Left ventricle myocardium inferior (tissue), 1 donor: Measurements from ENCODE around the gene DDX1. TPM values are rescaled to one million over a fixed set of nuclear protein-coding genes. Genes with fewer than 3 reads are reported as not detected.

Experiments used
- DNase-seq: peaks from one replicate; pipeline ENCODE4 v3.0.0-alpha.2; 2020
- H3K27ac ChIP-seq: fragments of 200-600 bp; replicated peaks from 2 replicates; pipeline ENCODE4 v1.8.0; 2021
- H3K27me3 ChIP-seq: fragments of 200-600 bp; 2 replicates; pipeline ENCODE4 v1.8.0; 2021; ENCODE audit warnings: low read depth
- H3K36me3 ChIP-seq: fragments of 200-600 bp; 2 replicates; pipeline ENCODE4 v1.8.0; 2021
- H3K4me1 ChIP-seq: fragments of 200-600 bp; 2 replicates; pipeline ENCODE4 v1.8.0; 2021
- H3K4me3 ChIP-seq: fragments of 200-600 bp; 2 replicates; pipeline ENCODE4 v1.8.0; 2021; ENCODE audit warnings: mild to moderate bottlenecking, moderate library complexity
- H3K9me3 ChIP-seq: fragments of 200-600 bp; replicated peaks from 2 replicates; pipeline ENCODE4 v1.8.0; 2021
- intact Hi-C: fragments of 100-400 bp; cut with micrococcal nuclease; formaldehyde crosslinking; loops from one replicate; pipeline ENCODE4 v1.11.0; 2022
- total RNA-seq: library from RNA; stranded (reverse); fragmentation: NEBNext Ultra II Directional; extraction: Animal tissue kit (Norgen Biotek cat#: 25700); gene quantifications from one replicate; pipeline ENCODE4 v1.2.1, GENCODE V29; 2021
- TF ChIP-seq, protein P1 (sequence below): fragments of 200-600 bp; IDR thresholded peaks from 2 replicates; pipeline ENCODE4 v1.8.0; 2021; ENCODE audit warnings: antibody characterized with exemption, mild to moderate bottlenecking, borderline replicate concordance
- donor health status: DM: no; HTN: yes; CAD: no; lungs with severe emphysema.

Gene DDX1
- total RNA-seq, 1 donor from 2014 or later, result 156 TPM

DNA sequence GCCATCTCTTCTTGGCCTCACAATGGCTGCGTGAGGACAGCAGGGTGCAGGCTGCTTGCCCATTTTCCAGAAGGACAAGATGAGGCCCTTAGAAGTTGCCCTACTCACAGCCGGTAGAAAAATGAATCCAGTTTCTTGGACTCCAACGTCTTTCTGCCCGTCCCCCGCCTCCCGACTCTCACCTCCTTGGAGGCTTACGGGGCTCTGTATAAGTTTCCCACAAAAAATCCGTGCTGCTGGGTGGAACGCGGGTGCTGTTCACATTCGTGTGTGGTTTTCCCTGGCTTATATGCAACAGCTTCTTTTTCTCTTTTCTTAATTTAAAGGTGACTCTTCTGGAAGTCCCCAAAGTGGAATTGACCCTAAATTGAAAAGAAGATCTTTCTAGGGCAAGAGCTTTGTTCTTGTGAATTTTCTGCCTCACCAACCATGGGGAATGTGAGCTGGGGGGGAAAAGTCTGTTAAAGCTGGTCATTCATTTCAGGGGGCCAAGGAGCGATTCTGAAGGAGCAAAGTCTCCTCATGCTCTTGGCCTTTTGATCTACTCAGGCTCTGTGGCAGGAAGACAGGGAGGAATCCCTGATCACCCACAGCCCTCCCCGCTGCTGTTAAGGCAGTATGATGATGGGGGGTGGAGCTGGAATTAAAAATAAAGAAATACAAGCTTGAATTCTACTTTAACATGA lies 51.3 kb downstream of the DDX1 start:
- DNase-seq, result no peak
- no peak overlapping the region for H3K27ac ChIP-seq
- intact Hi-C loops, result no loop called here
- H3K4me1 ChIP-seq, result peaks cover 31% of the 10 kb centered on the region
- H3K9me3 ChIP-seq, result peaks cover 9% of the 10 kb centered on the region
- TF ChIP-seq, protein P1, sequence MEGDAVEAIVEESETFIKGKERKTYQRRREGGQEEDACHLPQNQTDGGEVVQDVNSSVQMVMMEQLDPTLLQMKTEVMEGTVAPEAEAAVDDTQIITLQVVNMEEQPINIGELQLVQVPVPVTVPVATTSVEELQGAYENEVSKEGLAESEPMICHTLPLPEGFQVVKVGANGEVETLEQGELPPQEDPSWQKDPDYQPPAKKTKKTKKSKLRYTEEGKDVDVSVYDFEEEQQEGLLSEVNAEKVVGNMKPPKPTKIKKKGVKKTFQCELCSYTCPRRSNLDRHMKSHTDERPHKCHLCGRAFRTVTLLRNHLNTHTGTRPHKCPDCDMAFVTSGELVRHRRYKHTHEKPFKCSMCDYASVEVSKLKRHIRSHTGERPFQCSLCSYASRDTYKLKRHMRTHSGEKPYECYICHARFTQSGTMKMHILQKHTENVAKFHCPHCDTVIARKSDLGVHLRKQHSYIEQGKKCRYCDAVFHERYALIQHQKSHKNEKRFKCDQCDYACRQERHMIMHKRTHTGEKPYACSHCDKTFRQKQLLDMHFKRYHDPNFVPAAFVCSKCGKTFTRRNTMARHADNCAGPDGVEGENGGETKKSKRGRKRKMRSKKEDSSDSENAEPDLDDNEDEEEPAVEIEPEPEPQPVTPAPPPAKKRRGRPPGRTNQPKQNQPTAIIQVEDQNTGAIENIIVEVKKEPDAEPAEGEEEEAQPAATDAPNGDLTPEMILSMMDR, result no peak
- no peaks in the 10 kb centered on the region for H3K27me3 ChIP-seq
- peaks cover 10% of the 10 kb centered on the region for H3K36me3 ChIP-seq
- no peak overlapping the region for H3K4me3 ChIP-seq

DNA sequence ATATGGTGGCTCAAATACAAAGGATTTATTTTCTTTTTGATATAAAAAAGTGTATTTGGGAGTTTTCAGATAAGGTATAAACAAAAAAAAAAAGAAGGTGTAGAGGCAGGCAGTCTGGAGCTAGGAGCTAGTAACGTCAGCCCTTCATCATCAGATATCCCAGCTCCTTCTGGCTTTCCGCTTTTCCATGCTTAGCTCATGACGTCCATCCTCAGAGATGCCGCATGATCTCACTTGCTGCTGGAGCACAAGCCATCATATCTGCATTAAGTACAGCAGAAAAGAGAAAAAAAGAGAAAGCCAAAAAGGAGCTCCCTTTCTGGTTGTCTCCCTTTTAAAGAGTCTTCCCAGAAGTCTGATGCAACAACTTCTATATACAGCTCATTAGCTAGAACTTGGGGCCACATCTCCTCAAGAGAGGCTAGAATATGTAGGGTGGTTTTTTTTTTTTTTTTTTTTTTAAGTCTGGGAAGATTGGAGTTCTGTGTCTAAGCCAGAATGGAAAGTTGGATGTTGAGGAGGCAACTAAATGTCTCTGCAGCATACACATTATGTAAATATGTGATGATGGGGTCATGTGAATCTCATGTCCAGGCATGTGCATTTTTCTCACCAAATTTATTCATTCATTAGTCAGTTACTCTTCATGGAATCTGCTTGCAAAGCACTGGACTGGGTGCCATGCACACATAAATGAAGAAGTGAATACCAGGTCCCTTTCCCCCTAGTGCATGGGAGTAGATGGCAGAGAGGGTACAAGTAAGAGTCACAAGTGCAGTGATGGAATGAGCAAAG lies 52.3 kb downstream of the DDX1 start:
- Histone ChIP-seq H3K4me1 (peaks cover 21% of the 10 kb centered on the region), H3K27me3 (no peaks in the 10 kb centered on the region), H3K9me3 (peaks cover 9% of the 10 kb centered on the region), H3K36me3 (peaks cover 10% of the 10 kb centered on the region), H3K4me3 (no peak overlapping the region), H3K27ac (no peak overlapping the region)
- intact Hi-C loops, result no loop called here
- TF ChIP-seq, protein P1, result no peak
- no peak for DNase-seq

DNA sequence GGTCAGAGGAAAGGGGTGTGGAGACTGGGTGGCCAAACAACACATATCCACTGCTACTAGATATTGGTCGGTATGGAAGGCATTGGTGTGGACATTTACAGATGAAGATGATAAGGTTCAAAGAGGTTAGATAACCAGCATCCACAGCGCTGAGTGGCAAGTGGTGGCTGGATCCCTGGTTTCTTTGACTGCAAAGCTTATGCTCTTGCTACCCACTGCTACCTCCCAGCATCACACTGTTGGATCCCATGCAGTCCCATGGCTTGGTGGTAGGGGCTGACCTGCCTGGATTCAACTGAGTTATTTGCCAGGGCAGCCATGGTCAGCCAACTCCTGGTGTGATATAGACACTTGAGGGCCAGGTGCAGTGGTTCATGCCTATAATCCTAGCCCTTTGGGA lies 53.6 kb downstream of the DDX1 start:
- Histone ChIP-seq H3K36me3 (peaks cover 10% of the 10 kb centered on the region), H3K9me3 (peaks cover 9% of the 10 kb centered on the region), H3K27ac (no peak overlapping the region), H3K4me3 (no peak overlapping the region), H3K27me3 (no peaks in the 10 kb centered on the region), H3K4me1 (peaks cover 18% of the 10 kb centered on the region)
- intact Hi-C loops, result no loop called here
- DNase-seq, result no peak
- TF ChIP-seq, protein P1, result no peak

DNA sequence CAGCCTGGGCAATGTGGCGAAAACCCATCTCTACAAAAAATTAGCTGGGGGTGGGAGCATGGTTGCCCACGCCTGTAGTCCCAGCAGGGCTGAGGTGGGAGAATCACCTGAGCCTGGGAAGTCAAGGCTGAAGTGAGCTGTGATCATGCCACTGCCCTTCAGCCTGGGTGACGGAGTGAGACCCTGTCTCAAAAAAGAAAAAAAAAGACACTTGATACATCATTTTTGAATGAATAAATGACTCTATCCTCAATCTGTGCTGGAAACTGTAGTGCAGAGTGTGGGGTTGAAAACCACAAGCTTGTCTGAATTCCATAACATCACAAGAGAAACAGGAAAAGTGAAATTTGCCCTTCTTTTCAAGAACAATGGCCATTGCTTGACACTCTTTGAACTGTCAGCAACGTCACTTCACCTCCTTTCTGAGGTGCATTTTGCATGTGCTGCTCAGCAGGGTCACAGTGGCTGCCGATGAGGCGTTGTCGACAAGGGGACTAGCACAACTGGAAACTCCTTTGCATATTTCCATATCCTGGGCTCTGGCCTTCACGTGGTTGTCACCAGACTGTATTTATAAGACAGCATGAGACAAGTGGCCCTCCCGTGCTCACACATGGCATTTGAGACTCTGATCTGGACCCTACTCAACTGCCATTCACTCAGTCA lies 54.2 kb downstream of the DDX1 start:
- Histone ChIP-seq H3K4me1 (peaks cover 12% of the 10 kb centered on the region), H3K9me3 (peaks cover 9% of the 10 kb centered on the region), H3K36me3 (peaks cover 10% of the 10 kb centered on the region), H3K27me3 (no peaks in the 10 kb centered on the region), H3K4me3 (no peak overlapping the region), H3K27ac (no peak overlapping the region)
- DNase-seq, result no peak
- TF ChIP-seq, protein P1, result no peak
- intact Hi-C loops, result no loop called here

DNA sequence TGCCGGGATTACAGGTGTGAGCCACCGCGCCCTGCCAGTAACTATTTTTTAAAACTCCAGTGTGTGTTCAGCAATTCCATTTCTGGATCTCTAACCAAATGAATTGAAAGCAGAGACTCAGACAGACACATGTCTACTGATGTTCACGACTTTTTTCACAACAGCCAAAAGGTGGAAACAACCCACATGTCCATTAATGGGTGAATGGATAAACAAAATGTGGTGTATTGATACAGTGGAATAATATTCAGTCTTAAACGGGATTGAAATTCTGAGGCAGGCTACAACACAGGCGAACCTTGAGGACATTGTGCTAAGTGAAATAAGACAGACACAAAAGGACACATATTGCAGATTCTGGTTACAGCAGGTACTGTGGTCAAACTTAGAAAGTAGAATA lies 55.0 kb downstream of the DDX1 start:
- peaks cover 3% of the 10 kb centered on the region for H3K36me3 ChIP-seq
- intact Hi-C loops, result no loop called here
- H3K27ac ChIP-seq, result no peak overlapping the region
- H3K27me3 ChIP-seq, result no peaks in the 10 kb centered on the region
- peaks cover 10% of the 10 kb centered on the region for H3K4me1 ChIP-seq
- H3K4me3 ChIP-seq, result no peak overlapping the region
- peaks cover 3% of the 10 kb centered on the region for H3K9me3 ChIP-seq
- no peak for DNase-seq
- TF ChIP-seq, protein P1, result no peak
